Testis (tissue), 3 donors: Measurements from ENCODE around the gene USP48. TPM values are rescaled to one million over a fixed set of nuclear protein-coding genes. Genes with fewer than 3 reads are reported as not detected.
"Not testable (repeated sequence)": the region's sequence is repeated elsewhere in the genome, so short reads cannot be mapped to it uniquely, and the experiment has no call there.

Source experiments
- DNase-seq: peaks from one replicate; pipeline ENCODE4 v3.0.0-alpha.2; 2019
- H3K27ac ChIP-seq, 2 donors: fragments of 200-600 bp; sonication (generic); one replicate each; pipeline ENCODE4 v1.5.1; 2019
- H3K27me3 ChIP-seq: fragments of 200-600 bp; sonication (generic); one replicate; pipeline ENCODE4 v1.5.1; 2019
- H3K36me3 ChIP-seq: fragments of 200-600 bp; sonication (generic); one replicate; pipeline ENCODE4 v1.5.1; 2017; ENCODE audit warnings: low read depth; ENCODE audit errors: missing control alignments
- H3K4me1 ChIP-seq: fragments of 200-600 bp; sonication (generic); one replicate; pipeline ENCODE4 v1.5.1; 2019
- H3K4me3 ChIP-seq, 2 donors: fragments of 200-600 bp; sonication (generic); one replicate each; pipeline ENCODE4 v1.5.1; 2017 to 2019
- H3K9me3 ChIP-seq: fragments of 200-600 bp; sonication (generic); one replicate; pipeline ENCODE4 v1.5.1; 2017
- CTCF ChIP-seq, 3 experiments: fragments of 450-650 bp in 2 of 3; fragments of 200-600 bp in 1 of 3; sonication (generic) in 1 of 3; IDR thresholded peaks; one replicate each; pipeline ENCODE4 v1.5.1; 2016 to 2019; ENCODE audit warnings: antibody characterized with exemption in 3 of 3, mild to moderate bottlenecking in 2 of 3, moderate library complexity in 1 of 3
- POLR2A ChIP-seq: fragments of 450-650 bp; IDR thresholded peaks from one replicate; pipeline ENCODE4 v1.6.1; 2017; ENCODE audit warnings: antibody characterized with exemption, mild to moderate bottlenecking, moderate library complexity
- WGBS, 2 donors: methylation state at CpG; one replicate each; pipeline ENCODE4 v1.1.5; 2018; 5-methylcytosine and 5-hydroxymethylcytosine counted together
- intact Hi-C: fragments of 100-400 bp; cut with DNase I; formaldehyde crosslinking; loops from one replicate; pipeline ENCODE4 v1.15.1; 2023; ENCODE audit warnings: low total_unique reads
- polyA plus RNA-seq: library from polyadenylated mRNA; stranded (reverse); fragments of 350-450 nt; fragmentation: Illumina TruSeq; extraction: RNeasy Lipid Tissue Mini Kit (QIAGEN cat#74804); gene quantifications from one replicate; pipeline ENCODE4 v1.2.3, GENCODE V29; 2014; ENCODE audit warnings: low read depth, low replicate concordance; ENCODE audit not compliant: insufficient read depth
- total RNA-seq, 2 donors: library from RNA; depleted of rRNA; stranded (reverse); fragments of >200 nt; gene quantifications; one replicate each; pipeline ENCODE4 v1.2.3, GENCODE V29; 2016

The USP48 gene
- total and polyA plus RNA-seq, 3 donors from 2014 or later = 33.3 to 66.2 (median 63.0) TPM

DNA sequence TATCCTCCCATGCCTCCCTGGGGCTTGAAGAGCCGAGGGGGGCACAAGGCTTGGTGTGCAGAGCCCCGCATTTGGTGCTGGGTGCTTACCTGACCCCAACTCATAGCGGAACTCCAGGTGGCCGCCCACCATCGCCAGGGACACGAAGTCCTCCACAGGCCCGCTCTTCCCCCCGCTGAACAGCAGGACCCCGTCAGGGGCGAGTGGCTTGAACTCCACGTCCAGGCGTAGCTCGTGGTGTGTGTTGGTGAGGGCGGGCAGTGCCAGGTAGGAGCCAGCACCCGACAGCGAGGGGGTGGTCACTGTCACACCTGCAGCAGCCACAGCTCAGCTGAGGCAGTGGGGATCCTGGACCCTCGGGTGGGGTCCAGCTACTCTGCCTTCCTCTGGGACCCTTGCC, 46.3 kb upstream of the USP48 start:
- no peak overlapping the region for H3K27ac ChIP-seq
- no peaks in the 10 kb centered on the region for H3K4me1 ChIP-seq
- H3K36me3 ChIP-seq = no peaks in the 10 kb centered on the region
- 90 to 95% methylated on average over 4 to 17 of the region's 17 CpGs for WGBS, 2 donors
- DNase-seq = no peak
- intact Hi-C loops = no loop called here
- H3K4me3 ChIP-seq = no peak overlapping the region
- H3K9me3 ChIP-seq = no peaks in the 10 kb centered on the region
- H3K27me3 ChIP-seq = no peaks in the 10 kb centered on the region
- TF ChIP-seq POLR2A (no peak), CTCF (IDR thresholded peaks at IDR 0.05) (no peak)

- no peak for DNase-seq
- Histone ChIP-seq H3K27ac (no peak overlapping the region), H3K4me3 (no peak overlapping the region), H3K27me3 (no peaks in the 10 kb centered on the region), H3K36me3 (no peaks in the 10 kb centered on the region), H3K4me1 (no peaks in the 10 kb centered on the region), H3K9me3 (no peaks in the 10 kb centered on the region)
- 91 to 92% methylated on average over 12 to 21 of the region's 28 CpGs for WGBS, 2 donors
- TF ChIP-seq CTCF (IDR thresholded peaks at IDR 0.05) (no peak), POLR2A (no peak)
- intact Hi-C loops = no loop called here
Observed at GRCh38 chr1:21828506-21829210, 45.7 kb upstream of the USP48 start.

DNA sequence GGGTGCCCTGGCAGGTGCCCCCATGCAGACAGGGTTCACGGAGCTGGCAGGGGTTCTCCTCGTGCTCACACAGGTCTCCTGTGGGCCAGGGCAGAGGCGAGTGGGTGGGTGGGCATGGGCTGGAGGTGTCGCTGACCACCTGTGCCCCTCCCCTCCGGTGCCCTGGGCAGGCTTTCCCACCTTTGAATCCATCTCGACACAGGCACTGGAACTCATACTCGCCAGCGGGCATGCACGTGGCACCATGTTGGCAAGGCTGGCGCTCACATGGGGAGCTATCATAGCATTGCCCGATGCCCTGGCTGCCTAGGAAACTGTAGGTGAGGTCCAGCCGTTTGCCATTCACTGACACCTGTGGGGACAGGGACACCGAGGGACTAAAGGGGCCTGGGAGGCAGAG, 45.1 kb upstream of the USP48 start:
- H3K36me3 ChIP-seq = no peaks in the 10 kb centered on the region
- 90 to 93% methylated on average over 3 to 12 of the region's 13 CpGs for WGBS, 2 donors
- intact Hi-C loops = no loop called here
- no peak for TF ChIP-seq POLR2A
- TF ChIP-seq CTCF (IDR thresholded peaks at IDR 0.05) = no peak
- H3K4me3 ChIP-seq = no peak overlapping the region
- no peaks in the 10 kb centered on the region for H3K4me1 ChIP-seq
- no peak for DNase-seq
- no peaks in the 10 kb centered on the region for H3K27me3 ChIP-seq
- H3K9me3 ChIP-seq = no peaks in the 10 kb centered on the region
- H3K27ac ChIP-seq = no peak overlapping the region

DNA sequence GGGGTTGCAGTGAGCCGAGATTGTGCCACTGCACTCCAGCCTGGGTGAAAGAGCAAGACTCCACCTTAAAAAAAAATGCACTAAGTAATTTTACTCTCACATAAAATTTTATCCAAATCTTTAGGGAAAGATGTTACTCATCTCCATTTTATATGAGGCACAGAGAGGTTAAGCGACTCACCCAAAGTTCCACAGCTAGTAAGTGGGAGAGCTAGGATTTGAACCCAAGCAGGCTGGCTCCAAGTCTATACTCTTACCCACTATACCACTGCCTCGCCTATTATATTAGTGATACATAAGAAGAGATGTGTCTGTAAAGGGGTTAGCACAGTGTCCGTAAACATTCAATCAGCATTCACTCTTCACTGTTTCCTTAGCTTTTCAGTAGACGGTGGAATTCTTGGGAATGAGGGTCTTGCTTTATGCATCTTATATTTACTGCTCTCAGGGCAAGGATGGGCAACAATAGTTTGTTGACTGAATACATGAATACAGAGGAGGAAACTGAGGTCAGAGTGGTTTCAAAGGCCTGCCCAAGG, 44.3 kb upstream of the USP48 start:
- intact Hi-C loops = no loop called here
- H3K4me3 ChIP-seq = no peak overlapping the region
- H3K9me3 ChIP-seq = no peaks in the 10 kb centered on the region
- no peak overlapping the region for H3K27ac ChIP-seq
- no peaks in the 10 kb centered on the region for H3K27me3 ChIP-seq
- TF ChIP-seq POLR2A = no peak
- DNase-seq = no peak
- WGBS, 2 donors = 92 to 94% methylated on average over 5 of the region's 5 CpGs
- no peaks in the 10 kb centered on the region for H3K4me1 ChIP-seq
- no peaks in the 10 kb centered on the region for H3K36me3 ChIP-seq

DNA sequence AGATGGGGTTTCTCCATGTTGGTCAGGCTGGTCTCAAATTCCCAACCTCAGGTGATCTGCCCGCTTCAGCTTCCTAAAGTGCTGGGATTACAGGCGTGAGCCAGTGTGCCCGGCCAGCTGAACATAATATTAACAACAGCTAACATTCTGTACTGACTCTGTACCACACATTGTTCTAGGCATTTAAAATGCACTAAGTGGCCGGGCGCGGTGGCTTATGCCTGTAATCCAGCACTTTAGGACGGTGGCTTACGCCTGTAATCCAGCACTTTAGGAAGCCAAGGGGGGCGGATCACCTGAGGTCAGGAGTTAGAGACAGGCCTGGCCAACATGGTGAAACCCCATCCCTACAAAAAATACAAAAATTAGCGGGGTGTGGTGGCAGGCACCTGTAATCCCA, 43.7 kb upstream of the USP48 start:
- H3K36me3 ChIP-seq, H3K27me3 ChIP-seq, H3K4me3 ChIP-seq, H3K27ac ChIP-seq, DNase-seq, H3K4me1 ChIP-seq, intact Hi-C loops, H3K9me3 ChIP-seq: not testable (repeated sequence)
- 81 to 94% methylated on average over 9 to 10 of the region's 10 CpGs for WGBS, 2 donors

GRCh38 chr1:21825393-21825792, 42.4 kb upstream of the USP48 start:
- 92 to 95% methylated on average over 6 to 7 of the region's 7 CpGs for WGBS, 2 donors
- no peak for TF ChIP-seq POLR2A
- TF ChIP-seq CTCF (IDR thresholded peaks at IDR 0.05) = no peak
- no peaks in the 10 kb centered on the region for H3K9me3 ChIP-seq
- no peaks in the 10 kb centered on the region for H3K4me1 ChIP-seq
- no peaks in the 10 kb centered on the region for H3K27me3 ChIP-seq
- DNase-seq = no peak
- H3K36me3 ChIP-seq = no peaks in the 10 kb centered on the region
- H3K4me3 ChIP-seq = no peak overlapping the region
- intact Hi-C loops = no loop called here
- H3K27ac ChIP-seq = no peak overlapping the region
